ENCODE data around the gene HORMAD2. TPM values are rescaled to one million over a fixed set of nuclear protein-coding genes. Genes with fewer than 3 reads are reported as not detected.
A peak's percentile ranks its signal among the peaks of the same experiment; 100 is the strongest.
"Not testable (repeated sequence)": the region's sequence is repeated elsewhere in the genome, so short reads cannot be mapped to it uniquely, and the experiment has no call there.

HORMAD2 gene
- total and polyA plus RNA-seq, 2 experiments from 2014 or later: not detected

- no peak for DNase-seq
- Histone ChIP-seq H2AFZ (no peak overlapping the region), H3F3A (ENCODE audit: insufficient read depth) (peaks cover 24% of the 10 kb centered on the region), H3K9ac (no peak overlapping the region), H3K4me3 (no peak overlapping the region), H3K79me2 (ENCODE audit: insufficient read depth) (no peaks in the 10 kb centered on the region), H3K4me1 (ENCODE audit: insufficient read depth) (peaks cover 45% of the 10 kb centered on the region), H3K36me3 (ENCODE audit: low read depth) (no peaks in the 10 kb centered on the region), H4K20me1 (ENCODE audit: insufficient read depth) (no peaks in the 10 kb centered on the region), H3K9me3 (ENCODE audit: low read depth) (no peaks in the 10 kb centered on the region), H3K4me2 (ENCODE audit: unreplicated experiment) (no peak overlapping the region), H3K27me3 (replicated peaks; ENCODE audit: insufficient read depth) (no peaks in the 10 kb centered on the region), H3K27ac (no peak overlapping the region), H3K9me2 (ENCODE audit: insufficient read depth) (no peaks in the 10 kb centered on the region)
- in situ Hi-C loops (cut with MboI): no loop called here
- 95 to 97% methylated on average over 18 of the region's 18 CpGs for WGBS, 2 experiments (ENCODE audit: low coverage in 1 of 2, low lambda C conversion rate in 2 of 2, missing lambda C conversion rate in 2 of 2)
- TF ChIP-seq EZH2 (IDR thresholded peaks at IDR 0.05; ENCODE audit: insufficient read depth, poor library complexity, severe bottlenecking) (no peak), EZH2phosphoT487 (IDR thresholded peaks at IDR 0.05; ENCODE audit: insufficient read depth, low read depth) (no peak)
Observed at GRCh38 chr22:30211124-30211820, 131.0 kb downstream of the HORMAD2 start.

GRCh38 chr22:30212363-30212995 is 132.2 kb downstream of the HORMAD2 start:
- TF ChIP-seq EZH2phosphoT487 (IDR thresholded peaks at IDR 0.05; ENCODE audit: insufficient read depth, low read depth): 0 out of 2 replicates have a peak, but pooled peaks have one; percentile 23
- TF ChIP-seq EZH2 (IDR thresholded peaks at IDR 0.05; ENCODE audit: insufficient read depth, poor library complexity, severe bottlenecking): no peak
- peak; percentile 97 for DNase-seq
- Histone ChIP-seq H3K4me3 (no peak overlapping the region), H3K27me3 (replicated peaks; ENCODE audit: insufficient read depth) (no peaks in the 10 kb centered on the region), H3K9me2 (ENCODE audit: insufficient read depth) (no peaks in the 10 kb centered on the region), H3K79me2 (ENCODE audit: insufficient read depth) (no peaks in the 10 kb centered on the region), H3K27ac (peak overlapping the region; percentile 76), H2AFZ (no peak overlapping the region), H3K9me3 (ENCODE audit: low read depth) (no peaks in the 10 kb centered on the region), H3F3A (ENCODE audit: insufficient read depth) (peaks cover 15% of the 10 kb centered on the region), H3K4me1 (ENCODE audit: insufficient read depth) (peaks cover 35% of the 10 kb centered on the region), H4K20me1 (ENCODE audit: insufficient read depth) (no peaks in the 10 kb centered on the region), H3K36me3 (ENCODE audit: low read depth) (no peaks in the 10 kb centered on the region), H3K4me2 (ENCODE audit: unreplicated experiment) (peak overlapping the region; percentile 10), H3K9ac (peak overlapping the region; percentile 64)
- in situ Hi-C loops (cut with MboI): no loop called here
- 20 to 21% methylated on average over 5 of the region's 5 CpGs for WGBS, 2 experiments (ENCODE audit: low coverage in 1 of 2, low lambda C conversion rate in 2 of 2, missing lambda C conversion rate in 2 of 2)

GRCh38 chr22:30212996-30213441 is 132.8 kb downstream of the HORMAD2 start:
- Histone ChIP-seq H3K79me2 (ENCODE audit: insufficient read depth) (no peaks in the 10 kb centered on the region), H3K9ac (peak overlapping the region; percentile 64), H2AFZ (no peak overlapping the region), H3K9me2 (ENCODE audit: insufficient read depth) (no peaks in the 10 kb centered on the region), H3K36me3 (ENCODE audit: low read depth) (no peaks in the 10 kb centered on the region), H3K4me3 (no peak overlapping the region), H3K27ac (peak overlapping the region; percentile 76), H3K4me2 (ENCODE audit: unreplicated experiment) (peak overlapping the region; percentile 32), H3K4me1 (ENCODE audit: insufficient read depth) (peaks cover 37% of the 10 kb centered on the region), H3K27me3 (replicated peaks; ENCODE audit: insufficient read depth) (no peaks in the 10 kb centered on the region), H3F3A (ENCODE audit: insufficient read depth) (peaks cover 10% of the 10 kb centered on the region; the same call in 1 of the 2 replicates), H3K9me3 (ENCODE audit: low read depth) (no peaks in the 10 kb centered on the region), H4K20me1 (ENCODE audit: insufficient read depth) (no peaks in the 10 kb centered on the region)
- DNase-seq: peak; percentile 91
- WGBS, 2 experiments (ENCODE audit: low coverage in 1 of 2, low lambda C conversion rate in 2 of 2, missing lambda C conversion rate in 2 of 2): 11 to 13% methylated on average over 8 of the region's 8 CpGs
- TF ChIP-seq EZH2phosphoT487 (IDR thresholded peaks at IDR 0.05; ENCODE audit: insufficient read depth, low read depth) (no peak), EZH2 (IDR thresholded peaks at IDR 0.05; ENCODE audit: insufficient read depth, poor library complexity, severe bottlenecking) (no peak)
- in situ Hi-C loops (cut with MboI): no loop called here

GRCh38 chr22:30214703-30215407 is 134.6 kb downstream of the HORMAD2 start:
- H3K4me3 ChIP-seq: no peak overlapping the region

GRCh38 chr22:30216272-30216671 is 136.0 kb downstream of the HORMAD2 start:
- H3K9me2 ChIP-seq (ENCODE audit: insufficient read depth); H2AFZ ChIP-seq; H3K9me3 ChIP-seq (ENCODE audit: low read depth); DNase-seq; H3K27me3 ChIP-seq (replicated peaks; ENCODE audit: insufficient read depth); H3K4me3 ChIP-seq; H4K20me1 ChIP-seq (ENCODE audit: insufficient read depth); H3K4me2 ChIP-seq (ENCODE audit: unreplicated experiment); in situ Hi-C loops (cut with MboI); H3K9ac ChIP-seq; H3K27ac ChIP-seq; H3K36me3 ChIP-seq (ENCODE audit: low read depth); H3K79me2 ChIP-seq (ENCODE audit: insufficient read depth); H3F3A ChIP-seq (ENCODE audit: insufficient read depth): not testable (repeated sequence)
- peaks cover 26% of the 10 kb centered on the region for H3K4me1 ChIP-seq (ENCODE audit: insufficient read depth)
- 95 to 100% methylated on average over 3 of the region's 3 CpGs for WGBS, 2 experiments (ENCODE audit: low coverage in 1 of 2, low lambda C conversion rate in 2 of 2, missing lambda C conversion rate in 2 of 2)

More at GRCh38 chr22:30214703-30215407, 134.6 kb downstream of the HORMAD2 start:
- Histone ChIP-seq H3K79me2 (ENCODE audit: insufficient read depth) (no peaks in the 10 kb centered on the region), H3K27me3 (replicated peaks; ENCODE audit: insufficient read depth) (no peaks in the 10 kb centered on the region), H3F3A (ENCODE audit: insufficient read depth) (peaks cover 3% of the 10 kb centered on the region; the same call in 1 of the 2 replicates), H2AFZ (no peak overlapping the region), H4K20me1 (ENCODE audit: insufficient read depth) (no peaks in the 10 kb centered on the region), H3K36me3 (ENCODE audit: low read depth) (no peaks in the 10 kb centered on the region), H3K9me2 (ENCODE audit: insufficient read depth) (no peaks in the 10 kb centered on the region), H3K27ac (no peak overlapping the region), H3K4me1 (ENCODE audit: insufficient read depth) (peaks cover 26% of the 10 kb centered on the region), H3K9ac (no peak overlapping the region), H3K9me3 (ENCODE audit: low read depth) (no peaks in the 10 kb centered on the region), H3K4me2 (ENCODE audit: unreplicated experiment) (no peak overlapping the region)
- TF ChIP-seq EZH2phosphoT487 (IDR thresholded peaks at IDR 0.05; ENCODE audit: insufficient read depth, low read depth) (no peak), EZH2 (IDR thresholded peaks at IDR 0.05; ENCODE audit: insufficient read depth, poor library complexity, severe bottlenecking) (no peak)
- DNase-seq: no peak
- in situ Hi-C loops (cut with MboI): no loop called here
- 83 to 87% methylated on average over 12 of the region's 12 CpGs for WGBS, 2 experiments (ENCODE audit: low coverage in 1 of 2, low lambda C conversion rate in 2 of 2, missing lambda C conversion rate in 2 of 2)
